K562 (cell line): ENCODE data around the gene ASPHD1. TPM values are rescaled to one million over a fixed set of nuclear protein-coding genes. Genes with fewer than 3 reads are reported as not detected.

Source experiments
- ATAC-seq: fragments of 200-7000 bp; cut with Tn5 transposase; 3 replicates; pipeline ENCODE4 v1.9.1; 2020; ENCODE audit warnings: moderate library complexity
- BruUV-seq: library from RNA; stranded (reverse); fragments of 400-500 nt; replicated peaks from 2 replicates; lab custom pipeline; 2021; lab: Mats Ljungman, UMichigan
- CTCF ChIA-PET: fragments of 300-600 bp; formaldehyde crosslinking; extraction: SDS; loops from one replicate; lab custom pipeline; 2021; ENCODE audit warnings: low intra/inter-chr PET ratio; lab: Yijun Ruan, JAX
- POLR2A ChIA-PET: fragments of 300-600, 350-650 bp; sonication (Branson Sonifier 250); formaldehyde crosslinking; extraction: SDS; loops from one replicate; lab custom pipeline; 2021; ENCODE audit warnings: antibody characterized with exemption, inconsistent platforms; lab: Yijun Ruan, JAX
- DNase-seq, 4 experiments: peaks; one replicate each; pipeline versions ENCODE4 v3.0.0 to v3.0.0-alpha.2; 2011 to 2018; ENCODE audit warnings: low spot score in 3 of 4, mixed read lengths in 3 of 4; ENCODE audit errors: extremely low read depth in 1 of 4
- FAIRE-seq: peaks from 2 replicates; lab custom pipeline; 2011; peaks lifted over from hg19 to GRCh38; lab: Jason Lieb, UNC
- H2AFZ ChIP-seq: 2 replicates; pipeline ENCODE4 v1.6.0; 2011; ENCODE audit warnings: low read depth, low read length, control low read depth, inconsistent platforms
- H3K27ac ChIP-seq: fragments of 200-600 bp; 3 replicates; pipeline ENCODE4 v1.8.0; 2011; ENCODE audit warnings: low read depth, mild to moderate bottlenecking, control low read depth, inconsistent platforms, low read length, moderate library complexity, mixed read lengths; ENCODE audit errors: extremely low read depth
- H3K27me3 ChIP-seq, 2 experiments: fragments of 300-600 bp in 1 of 2; 2 replicates in 1 of 2; 3 replicates in 1 of 2; pipeline versions ENCODE4 v1.6.0 to v1.8.0; 2011; ENCODE audit warnings: inconsistent platforms in 2 of 2, low read length in 2 of 2, mild to moderate bottlenecking in 1 of 2, mixed read lengths in 1 of 2, moderate library complexity in 1 of 2; ENCODE audit not compliant: control insufficient read depth in 2 of 2, insufficient read depth in 2 of 2
- H3K36me3 ChIP-seq: fragments of 300-600 bp; 3 replicates; pipeline ENCODE4 v1.8.0; 2011; ENCODE audit warnings: mild to moderate bottlenecking, low read length, inconsistent platforms; ENCODE audit not compliant: control insufficient read depth, insufficient read depth
- H3K4me1 ChIP-seq, 2 experiments: fragments of 200-600 bp in 1 of 2; replicated peaks in 1 of 2; 2 replicates in 1 of 2; 3 replicates in 1 of 2; pipeline versions ENCODE4 v1.5.1 to v1.8.0; 2011; ENCODE audit warnings: inconsistent platforms in 2 of 2, low read length in 2 of 2, mild to moderate bottlenecking in 1 of 2, mixed read lengths in 1 of 2, moderate library complexity in 1 of 2; ENCODE audit not compliant: control insufficient read depth in 2 of 2, insufficient read depth in 2 of 2
- H3K4me2 ChIP-seq: 2 replicates; pipeline ENCODE4 v1.6.1; 2011; ENCODE audit warnings: low read length, control low read depth, inconsistent platforms, mixed read lengths; ENCODE audit not compliant: insufficient read depth
- H3K4me3 ChIP-seq: fragments of 200-600 bp; sonication (generic), shearing (Covaris generic); 2 replicates; pipeline ENCODE4 v1.5.1; 2016; ENCODE audit warnings: control low read depth, inconsistent platforms
- H3K79me2 ChIP-seq: fragments of 200-600 bp; 3 replicates; pipeline ENCODE4 v1.8.0; 2011; ENCODE audit warnings: low read length, inconsistent platforms; ENCODE audit not compliant: control insufficient read depth, insufficient read depth
- H3K9ac ChIP-seq, 2 experiments: 2 replicates each; pipeline versions ENCODE4 v1.6.0 to v1.6.1; 2011; ENCODE audit warnings: low read depth in 2 of 2, low read length in 2 of 2, control low read depth in 1 of 2, inconsistent platforms in 1 of 2, mild to moderate bottlenecking in 1 of 2, mixed read lengths in 1 of 2; ENCODE audit not compliant: insufficient read depth in 1 of 2
- H3K9me1 ChIP-seq: one replicate; pipeline ENCODE4 v1.6.0; 2011; ENCODE audit warnings: inconsistent platforms, mild to moderate bottlenecking, low read length, moderate library complexity; ENCODE audit not compliant: control insufficient read depth, insufficient read depth
- H3K9me3 ChIP-seq: replicated peaks from 2 replicates; pipeline ENCODE4 v1.5.1; 2011; ENCODE audit warnings: low read depth, low read length, inconsistent platforms; ENCODE audit not compliant: control insufficient read depth, insufficient read depth
- H4K20me1 ChIP-seq: replicated peaks from 2 replicates; pipeline ENCODE4 v1.6.1; 2011; ENCODE audit warnings: low read length, inconsistent platforms, mixed read lengths; ENCODE audit not compliant: control insufficient read depth, insufficient read depth
- E4F1 ChIP-seq: fragments of 250-450 bp; sonication (Bioruptor Pico); IDR thresholded peaks from 2 replicates; pipeline ENCODE4 v1.5.0; 2021; ENCODE audit warnings: mild to moderate bottlenecking, borderline replicate concordance
- EP300 ChIP-seq: IDR thresholded peaks from 2 replicates; pipeline ENCODE4 v1.6.1; 2012; ENCODE audit warnings: low read length, improper control_type of control experiment
- HNRNPL ChIP-seq: fragments of 200-400 bp; formaldehyde crosslinking; IDR thresholded peaks from 2 replicates; pipeline ENCODE4 v1.6.1; 2017; ENCODE audit warnings: low read depth, mild to moderate bottlenecking, low read length
- NFIC ChIP-seq: fragments of 450-650 bp; IDR thresholded peaks from 2 replicates; pipeline ENCODE4 v1.6.1; 2017; ENCODE audit warnings: mild to moderate bottlenecking, inconsistent platforms
- NFXL1 ChIP-seq: fragments of 450-650 bp; formaldehyde crosslinking; IDR thresholded peaks from 2 replicates; pipeline ENCODE4 v1.4.0; 2021; ENCODE audit warnings: mild to moderate bottlenecking
- RERE ChIP-seq: sonication (generic); formaldehyde crosslinking; IDR thresholded peaks from 2 replicates; pipeline ENCODE4 v1.8.0; 2023; ENCODE audit warnings: missing genetic modification reagents, mild to moderate bottlenecking, borderline replicate concordance
- SMARCB1 ChIP-seq: IDR thresholded peaks from 2 replicates; pipeline ENCODE4 v1.6.1; 2011; ENCODE audit warnings: improper control_type of control experiment, low read depth; ENCODE audit not compliant: insufficient read length
- ZNF696 ChIP-seq: fragments of 250-450 bp; sonication (Bioruptor Pico); conservative IDR thresholded peaks from 2 replicates; pipeline ENCODE4 v1.4.0; 2020; ENCODE audit warnings: mild to moderate bottlenecking, moderate library complexity
- whole genome bisulfite sequencing: fragments of 100-300 bp; shearing (Covaris generic); methylation state at CpG from one replicate; pipeline ENCODE4 v1.1.6; 2016; ENCODE audit warnings: low coverage, mixed read lengths; ENCODE audit not compliant: insufficient coverage; ENCODE audit errors: missing lambda C conversion rate; 5-methylcytosine and 5-hydroxymethylcytosine counted together
- in situ Hi-C: fragments of 300-500 bp; cut with MboI; formaldehyde crosslinking; loops from 4 replicates; pipeline ENCODE4 v1.15.0; 2018; ENCODE audit warnings: inconsistent platforms, mixed read lengths
- intact Hi-C: fragments of 100-400 bp; cut with micrococcal nuclease; formaldehyde crosslinking; loops from 2 replicates; pipeline ENCODE4 v1.14.2; 2022
- polyA plus RNA-seq, 8 experiments: library from polyadenylated mRNA; depleted of rRNA in 4 of 8; stranded (reverse) in 5 of 8; unstranded in 3 of 8; fragments of >200 nt; fragmentation: Nextera tagmentation in 2 of 8; fragmentation: Illumina TruSeq in 1 of 8; extraction: Ambion mirVana in 2 of 8; extraction: Trizol in 1 of 8; gene quantifications; 2 replicates each; pipeline versions ENCODE4 v1.2.1 to v1.2.3, GENCODE V29; 2011 to 2014; ENCODE audit warnings: inconsistent platforms in 1 of 8, missing spikeins in 1 of 8
- total RNA-seq, 7 experiments: library from RNA; depleted of rRNA in 6 of 7; stranded (reverse); fragments of >200 nt in 6 of 7; fragmentation: Illumina TruSeq in 2 of 7; extraction: Trizol in 2 of 7; gene quantifications; 2 replicates each; pipeline versions ENCODE4 v1.2.1 to v1.2.3, GENCODE V29; 2011 to 2021; ENCODE audit warnings: low replicate concordance in 1 of 7
- TF ChIP-seq, protein P1 (sequence below): IDR thresholded peaks from 2 replicates; pipeline ENCODE4 v1.6.1; 2014; ENCODE audit warnings: antibody characterized with exemption

ASPHD1 gene
- total and polyA plus RNA-seq, 9 of the 15 experiments (the other 6 are each of a cell fraction or from before 2014, with no cell fraction given), result 0.03 to 0.70 (median 0.24) TPM; not detected in 5

DNA sequence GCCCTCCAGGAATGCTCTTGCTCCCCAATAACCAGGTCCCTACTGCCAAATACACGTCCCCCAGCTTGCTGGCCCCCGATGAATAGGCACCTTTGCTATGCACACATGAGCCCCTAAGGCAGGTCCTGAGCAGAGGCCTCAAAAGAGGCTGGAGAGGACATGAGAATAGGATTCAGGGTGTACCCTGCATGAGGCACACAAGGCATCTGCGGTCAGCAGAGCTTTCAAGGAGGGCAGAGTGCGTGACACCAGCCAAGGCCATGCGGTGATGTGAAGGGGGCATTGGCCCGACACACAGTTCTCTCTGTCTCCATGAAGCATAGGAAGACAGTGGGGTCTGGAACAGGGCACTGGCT is 7.9 kb upstream of the ASPHD1 start (continued):
- TF ChIP-seq, protein P1, sequence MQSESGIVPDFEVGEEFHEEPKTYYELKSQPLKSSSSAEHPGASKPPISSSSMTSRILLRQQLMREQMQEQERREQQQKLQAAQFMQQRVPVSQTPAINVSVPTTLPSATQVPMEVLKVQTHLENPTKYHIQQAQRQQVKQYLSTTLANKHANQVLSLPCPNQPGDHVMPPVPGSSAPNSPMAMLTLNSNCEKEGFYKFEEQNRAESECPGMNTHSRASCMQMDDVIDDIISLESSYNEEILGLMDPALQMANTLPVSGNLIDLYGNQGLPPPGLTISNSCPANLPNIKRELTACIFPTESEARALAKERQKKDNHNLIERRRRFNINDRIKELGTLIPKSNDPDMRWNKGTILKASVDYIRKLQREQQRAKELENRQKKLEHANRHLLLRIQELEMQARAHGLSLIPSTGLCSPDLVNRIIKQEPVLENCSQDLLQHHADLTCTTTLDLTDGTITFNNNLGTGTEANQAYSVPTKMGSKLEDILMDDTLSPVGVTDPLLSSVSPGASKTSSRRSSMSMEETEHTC, result no peak
- TF ChIP-seq SMARCB1 (no peak), E4F1 (CRISPR knock-in tag) (no peak)

DNA sequence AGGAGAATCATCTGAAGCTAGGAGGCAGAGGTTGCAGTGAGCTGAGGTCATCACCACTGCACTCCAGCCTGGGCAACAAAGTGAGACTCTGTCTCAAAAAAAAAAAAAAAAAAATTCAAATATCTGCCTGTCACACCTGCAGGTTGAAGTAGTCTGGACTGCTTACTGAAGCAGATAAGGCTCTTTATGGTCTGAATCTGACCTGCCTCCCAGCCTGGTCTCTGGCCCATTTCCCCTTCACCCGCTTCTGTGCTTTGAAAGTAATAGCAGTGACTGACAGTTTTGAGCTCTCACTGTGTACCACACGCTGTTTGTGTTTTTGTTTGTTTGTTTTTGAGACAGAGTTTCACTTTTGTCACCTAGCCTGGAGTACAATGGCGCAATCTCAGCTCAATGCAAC is 6.7 kb upstream of the ASPHD1 start:
- intact Hi-C loops (no loop called here), in situ Hi-C loops (no loop called here)
- no peaks in the 10 kb centered on the region for H3K36me3 ChIP-seq
- H3K4me3 ChIP-seq, result no peak overlapping the region
- no peak overlapping the region for H3K4me2 ChIP-seq
- no peaks in the 10 kb centered on the region for H3K9me3 ChIP-seq
- H4K20me1 ChIP-seq, result peaks cover 8% of the 10 kb centered on the region; the same call in 1 of the 2 replicates
- no peaks in the 10 kb centered on the region for H3K79me2 ChIP-seq
- ATAC-seq, result peak; percentile 87
- H2AFZ ChIP-seq, result no peak overlapping the region
- FAIRE-seq, result peak; percentile 74
- no peaks in the 10 kb centered on the region for H3K9me1 ChIP-seq
- BruUV-seq, result no TSS peak
- H3K27ac ChIP-seq, result no peak overlapping the region
- H3K4me1 ChIP-seq, result peaks cover 0 to 5% of the 10 kb centered on the region in 2 experiments; a peak in 2 of 5 replicates
- DNase-seq, result peak in 2 of 4 experiments; percentile 60 to 72
- ChIA-PET POLR2A (interaction anchor here (0.8 to 1.2 kb wide), 2 partner anchors 9 to 27 kb away, joined by 3 read pairs; no protein-coding TSS in a partner anchor), CTCF (no interaction called here)
- no peak overlapping the region for H3K9ac ChIP-seq
- H3K27me3 ChIP-seq, result peaks cover 8 to 30% of the 10 kb centered on the region in 2 experiments
- 8% methylated on average over 3 of the region's 3 CpGs for WGBS
- TF ChIP-seq ZNF696 (CRISPR knock-in tag), result no peak
- TF ChIP-seq RERE, result no peak
- TF ChIP-seq HNRNPL, result no peak
- peak; percentile 55; the same call in 1 of the 2 replicates for TF ChIP-seq EP300
- TF ChIP-seq NFIC, result peak; percentile 44; the same call in 1 of the 2 replicates
- TF ChIP-seq NFXL1, result no peak
